ENCODE results near the gene EXOC3L4. TPM values are rescaled to one million over a fixed set of nuclear protein-coding genes. Genes with fewer than 3 reads are reported as not detected.

The EXOC3L4 gene
- total and polyA plus RNA-seq, 2 donors (not counting 3 experiments of a cell fraction or from before 2014, with no cell fraction given) = not detected

GRCh38 chr14:103111232-103111868, 16.8 kb downstream of the EXOC3L4 start:
- FAIRE-seq = no peak
- Histone ChIP-seq H2AFZ (ENCODE audit: low read depth, low read length) (no peak overlapping the region), H3K4me1 (ENCODE audit: control insufficient read depth, extremely low read depth, insufficient read depth, low read length) (peaks cover 6% of the 10 kb centered on the region), H3K27me3 (ENCODE audit: control insufficient read depth in 2 of 2, insufficient read depth in 2 of 2, low read length in 2 of 2) (no peaks in the 10 kb centered on the region), H3K27ac (ENCODE audit: insufficient read depth, low read depth, low read length) (no peak overlapping the region), H4K20me1 (replicated peaks; ENCODE audit: control insufficient read depth, extremely low read depth, insufficient read depth, low read length) (no peaks in the 10 kb centered on the region), H3K4me3 (replicated peaks in 1 of 3; ENCODE audit: insufficient read depth in 1 of 3, low read depth in 1 of 3, low read length in 3 of 3) (no peak overlapping the region), H3K4me2 (ENCODE audit: insufficient read depth, low read length) (no peak overlapping the region), H3K79me2 (ENCODE audit: control insufficient read depth, insufficient read depth, low read length) (no peaks in the 10 kb centered on the region), H3K9me3 (replicated peaks; ENCODE audit: control insufficient read depth, insufficient read depth, low read length) (no peaks in the 10 kb centered on the region), H3K9ac (replicated peaks; ENCODE audit: extremely low read depth, insufficient read depth, low read length) (no peak overlapping the region), H3K36me3 (ENCODE audit: control insufficient read depth in 2 of 2, extremely low read depth in 1 of 2, insufficient read depth in 2 of 2, low read length in 2 of 2) (no peaks in the 10 kb centered on the region), H3K9me1 (replicated peaks; ENCODE audit: control insufficient read depth, extremely low read depth, insufficient read depth, low read length) (no peaks in the 10 kb centered on the region)
- CTCF ChIA-PET = no interaction called here
- TF ChIP-seq EZH2 (IDR thresholded peaks at IDR 0.05; ENCODE audit: borderline replicate concordance, low read depth, low read length, severe bottlenecking) (no peak), POLR2AphosphoS5 (IDR thresholded peaks at IDR 0.05; ENCODE audit: insufficient read depth, low read depth, low read length) (no peak), POLR2A (IDR thresholded peaks at IDR 0.05; ENCODE audit: low read depth, low read length) (no peak), GATA2 (IDR thresholded peaks at IDR 0.05; ENCODE audit: insufficient read depth, insufficient read length, low read depth, low read length) (no peak), MAX (IDR thresholded peaks at IDR 0.05; ENCODE audit: insufficient read depth, insufficient read length) (no peak), MYC (IDR thresholded peaks at IDR 0.05; ENCODE audit: low read depth, low read length) (no peak), CTCF (IDR thresholded peaks at IDR 0.05; ENCODE audit: extremely low read depth in 1 of 2, insufficient read depth in 1 of 2, low read depth in 1 of 2, low read length in 2 of 2) (no peak), FOS (IDR thresholded peaks at IDR 0.05; ENCODE audit: borderline replicate concordance, insufficient read depth, low read length) (no peak), JUN (IDR thresholded peaks at IDR 0.05; ENCODE audit: borderline replicate concordance, insufficient read depth, insufficient read length, low read depth) (no peak)
- intact Hi-C loops (cut with micrococcal nuclease) = no loop called here
- DNase-seq (ENCODE audit: low read depth, low spot score) = no peak
- POLR2A ChIA-PET = no interaction called here
- dilution Hi-C loops (cut with MboI; ENCODE audit: extremely low pct_ligation_motif_present, low sequenced_read_pairs) = no loop called here
- no TSS peak for BruUV-seq (replicated peaks)
